IPS-NIHi11 (cell line): Measurements from ENCODE around the gene EMC6.
"Not testable (repeated sequence)": the region's sequence is repeated elsewhere in the genome, so short reads cannot be mapped to it uniquely, and the experiment has no call there.

Experiments used
- DNase-seq: peaks from one replicate; pipeline ENCODE4 v3.0.0; 2012; ENCODE audit warnings: mixed read lengths, low spot score

The EMC6 gene

GRCh38 chr17:3681565-3681964 lies 13.0 kb downstream of the EMC6 start:
- no peak for DNase-seq

- no peak for DNase-seq
Measured at GRCh38 chr17:3682033-3682432, 13.4 kb downstream of the EMC6 start.

- peak; percentile 88 for DNase-seq
Measured at GRCh38 chr17:3683054-3683511, 14.5 kb downstream of the EMC6 start.

- no peak for DNase-seq
Measured at GRCh38 chr17:3685174-3685573, 16.6 kb downstream of the EMC6 start.

GRCh38 chr17:3688027-3688553 lies 19.5 kb downstream of the EMC6 start:
- peak; percentile 59 for DNase-seq

- DNase-seq: no peak
Measured at GRCh38 chr17:3688852-3689261, 20.2 kb downstream of the EMC6 start.

- no peak for DNase-seq
Measured at GRCh38 chr17:3689262-3690093, 20.9 kb downstream of the EMC6 start.

GRCh38 chr17:3690094-3690715 lies 21.6 kb downstream of the EMC6 start:
- DNase-seq: no peak

GRCh38 chr17:3691617-3692067 lies 23.0 kb downstream of the EMC6 start:
- DNase-seq: peak; percentile 43

GRCh38 chr17:3692346-3692745 lies 23.7 kb downstream of the EMC6 start:
- no peak for DNase-seq

- no peak for DNase-seq
Measured at GRCh38 chr17:3693141-3693540, 24.5 kb downstream of the EMC6 start.

- DNase-seq: no peak
Measured at GRCh38 chr17:3693829-3694231, 25.2 kb downstream of the EMC6 start.

GRCh38 chr17:3695129-3695722 lies 26.6 kb downstream of the EMC6 start:
- DNase-seq: no peak

GRCh38 chr17:3695723-3696411 lies 27.3 kb downstream of the EMC6 start, which contains the start of gene P2RX5:
TSS of gene P2RX5 (minus strand) at chr17:3696155. CDS start at chr17:3696005, 150 bp downstream.
- DNase-seq: peak; percentile 76

GRCh38 chr17:3697103-3697476 lies 28.5 kb downstream of the EMC6 start:
- DNase-seq: no peak

- DNase-seq: no peak
Measured at GRCh38 chr17:3698139-3698538, 29.5 kb downstream of the EMC6 start.

- no peak for DNase-seq
Measured at GRCh38 chr17:3699951-3700350, 31.3 kb downstream of the EMC6 start.

GRCh38 chr17:3702041-3702539 lies 33.5 kb downstream of the EMC6 start:
- not testable (repeated sequence) for DNase-seq

GRCh38 chr17:3704931-3705717 lies 36.5 kb downstream of the EMC6 start:
- DNase-seq: no peak

- DNase-seq: not testable (repeated sequence)
Measured at GRCh38 chr17:3705718-3705984, 37.0 kb downstream of the EMC6 start.

- no peak for DNase-seq
Measured at GRCh38 chr17:3708366-3708765, 39.8 kb downstream of the EMC6 start.
